ENCODE data around the gene SCGB1D1.

- no peak for TF ChIP-seq EZH2 (IDR thresholded peaks at IDR 0.05)
- no peak for TF ChIP-seq POLR2AphosphoS5 (IDR thresholded peaks at IDR 0.05; ENCODE audit: borderline replicate concordance, low read depth, low read length)
- TF ChIP-seq FOXP2 (optimal IDR thresholded peaks at IDR 0.05; ENCODE audit: control extremely low read depth, extremely low read length, insufficient read depth) = no peak
Observed at GRCh38 chr11:62144641-62145255, 45.3 kb upstream of the SCGB1D1 start.

Data from SK-N-MC (cell line).